ENCODE results near the gene PGM2.

DNA sequence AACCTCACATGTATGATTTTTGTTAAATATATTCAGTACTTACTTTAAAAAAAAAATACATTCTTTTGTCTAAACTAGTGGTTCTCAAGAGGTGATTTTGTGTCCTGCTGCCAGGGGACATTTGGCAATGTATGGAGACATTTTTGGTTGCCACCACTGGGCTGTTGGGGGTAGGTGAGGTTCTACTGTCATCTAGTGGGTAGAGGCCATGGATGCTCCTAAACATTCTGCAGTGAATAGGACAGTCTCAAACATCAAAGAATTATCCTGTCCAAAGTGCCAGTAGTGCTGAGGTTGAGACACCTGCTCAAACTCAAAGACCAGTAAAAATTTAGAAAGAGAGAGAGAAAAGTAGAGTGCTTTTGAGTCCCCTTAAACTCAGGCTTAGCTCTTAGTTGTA lies 32.9 kb upstream of the PGM2 start:
- TF ChIP-seq SIN3A (IDR thresholded peaks at IDR 0.05; ENCODE audit: borderline replicate concordance, low read depth, low read length) (no peak), NRF1 (IDR thresholded peaks at IDR 0.05; ENCODE audit: low read depth, low read length) (no peak), ELF1 (IDR thresholded peaks at IDR 0.05) (no peak), SMC3 (IDR thresholded peaks at IDR 0.05; ENCODE audit: low read depth, low read length) (peak; percentile 45), RFX5 (IDR thresholded peaks at IDR 0.05; ENCODE audit: low read length) (no peak), FOXM1 (IDR thresholded peaks at IDR 0.05; ENCODE audit: low read depth) (no peak), EZH2phosphoT487 (IDR thresholded peaks at IDR 0.05; ENCODE audit: borderline replicate concordance, low read depth) (no peak), POLR2AphosphoS5 (IDR thresholded peaks at IDR 0.05; ENCODE audit: low read depth, low read length) (no peak), NFIC (IDR thresholded peaks at IDR 0.05; ENCODE audit: borderline replicate concordance) (no peak)
- TF ChIP-seq, protein P1, sequence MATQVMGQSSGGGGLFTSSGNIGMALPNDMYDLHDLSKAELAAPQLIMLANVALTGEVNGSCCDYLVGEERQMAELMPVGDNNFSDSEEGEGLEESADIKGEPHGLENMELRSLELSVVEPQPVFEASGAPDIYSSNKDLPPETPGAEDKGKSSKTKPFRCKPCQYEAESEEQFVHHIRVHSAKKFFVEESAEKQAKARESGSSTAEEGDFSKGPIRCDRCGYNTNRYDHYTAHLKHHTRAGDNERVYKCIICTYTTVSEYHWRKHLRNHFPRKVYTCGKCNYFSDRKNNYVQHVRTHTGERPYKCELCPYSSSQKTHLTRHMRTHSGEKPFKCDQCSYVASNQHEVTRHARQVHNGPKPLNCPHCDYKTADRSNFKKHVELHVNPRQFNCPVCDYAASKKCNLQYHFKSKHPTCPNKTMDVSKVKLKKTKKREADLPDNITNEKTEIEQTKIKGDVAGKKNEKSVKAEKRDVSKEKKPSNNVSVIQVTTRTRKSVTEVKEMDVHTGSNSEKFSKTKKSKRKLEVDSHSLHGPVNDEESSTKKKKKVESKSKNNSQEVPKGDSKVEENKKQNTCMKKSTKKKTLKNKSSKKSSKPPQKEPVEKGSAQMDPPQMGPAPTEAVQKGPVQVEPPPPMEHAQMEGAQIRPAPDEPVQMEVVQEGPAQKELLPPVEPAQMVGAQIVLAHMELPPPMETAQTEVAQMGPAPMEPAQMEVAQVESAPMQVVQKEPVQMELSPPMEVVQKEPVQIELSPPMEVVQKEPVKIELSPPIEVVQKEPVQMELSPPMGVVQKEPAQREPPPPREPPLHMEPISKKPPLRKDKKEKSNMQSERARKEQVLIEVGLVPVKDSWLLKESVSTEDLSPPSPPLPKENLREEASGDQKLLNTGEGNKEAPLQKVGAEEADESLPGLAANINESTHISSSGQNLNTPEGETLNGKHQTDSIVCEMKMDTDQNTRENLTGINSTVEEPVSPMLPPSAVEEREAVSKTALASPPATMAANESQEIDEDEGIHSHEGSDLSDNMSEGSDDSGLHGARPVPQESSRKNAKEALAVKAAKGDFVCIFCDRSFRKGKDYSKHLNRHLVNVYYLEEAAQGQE (IDR thresholded peaks at IDR 0.05; ENCODE audit: low read depth, low read length) = no peak
- TF ChIP-seq, protein P2, sequence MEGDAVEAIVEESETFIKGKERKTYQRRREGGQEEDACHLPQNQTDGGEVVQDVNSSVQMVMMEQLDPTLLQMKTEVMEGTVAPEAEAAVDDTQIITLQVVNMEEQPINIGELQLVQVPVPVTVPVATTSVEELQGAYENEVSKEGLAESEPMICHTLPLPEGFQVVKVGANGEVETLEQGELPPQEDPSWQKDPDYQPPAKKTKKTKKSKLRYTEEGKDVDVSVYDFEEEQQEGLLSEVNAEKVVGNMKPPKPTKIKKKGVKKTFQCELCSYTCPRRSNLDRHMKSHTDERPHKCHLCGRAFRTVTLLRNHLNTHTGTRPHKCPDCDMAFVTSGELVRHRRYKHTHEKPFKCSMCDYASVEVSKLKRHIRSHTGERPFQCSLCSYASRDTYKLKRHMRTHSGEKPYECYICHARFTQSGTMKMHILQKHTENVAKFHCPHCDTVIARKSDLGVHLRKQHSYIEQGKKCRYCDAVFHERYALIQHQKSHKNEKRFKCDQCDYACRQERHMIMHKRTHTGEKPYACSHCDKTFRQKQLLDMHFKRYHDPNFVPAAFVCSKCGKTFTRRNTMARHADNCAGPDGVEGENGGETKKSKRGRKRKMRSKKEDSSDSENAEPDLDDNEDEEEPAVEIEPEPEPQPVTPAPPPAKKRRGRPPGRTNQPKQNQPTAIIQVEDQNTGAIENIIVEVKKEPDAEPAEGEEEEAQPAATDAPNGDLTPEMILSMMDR (IDR thresholded peaks at IDR 0.05) = peak; percentile 57
- TF ChIP-seq, protein P3, sequence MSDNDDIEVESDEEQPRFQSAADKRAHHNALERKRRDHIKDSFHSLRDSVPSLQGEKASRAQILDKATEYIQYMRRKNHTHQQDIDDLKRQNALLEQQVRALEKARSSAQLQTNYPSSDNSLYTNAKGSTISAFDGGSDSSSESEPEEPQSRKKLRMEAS (IDR thresholded peaks at IDR 0.05; ENCODE audit: low read depth) = no peak

Measured in SK-N-SH (cell line).